Measurements from ENCODE around the gene HNF1A. TPM values are rescaled to one million over a fixed set of nuclear protein-coding genes. Genes with fewer than 3 reads are reported as not detected.

Gene HNF1A
- polyA plus RNA-seq, result not detected

DNA sequence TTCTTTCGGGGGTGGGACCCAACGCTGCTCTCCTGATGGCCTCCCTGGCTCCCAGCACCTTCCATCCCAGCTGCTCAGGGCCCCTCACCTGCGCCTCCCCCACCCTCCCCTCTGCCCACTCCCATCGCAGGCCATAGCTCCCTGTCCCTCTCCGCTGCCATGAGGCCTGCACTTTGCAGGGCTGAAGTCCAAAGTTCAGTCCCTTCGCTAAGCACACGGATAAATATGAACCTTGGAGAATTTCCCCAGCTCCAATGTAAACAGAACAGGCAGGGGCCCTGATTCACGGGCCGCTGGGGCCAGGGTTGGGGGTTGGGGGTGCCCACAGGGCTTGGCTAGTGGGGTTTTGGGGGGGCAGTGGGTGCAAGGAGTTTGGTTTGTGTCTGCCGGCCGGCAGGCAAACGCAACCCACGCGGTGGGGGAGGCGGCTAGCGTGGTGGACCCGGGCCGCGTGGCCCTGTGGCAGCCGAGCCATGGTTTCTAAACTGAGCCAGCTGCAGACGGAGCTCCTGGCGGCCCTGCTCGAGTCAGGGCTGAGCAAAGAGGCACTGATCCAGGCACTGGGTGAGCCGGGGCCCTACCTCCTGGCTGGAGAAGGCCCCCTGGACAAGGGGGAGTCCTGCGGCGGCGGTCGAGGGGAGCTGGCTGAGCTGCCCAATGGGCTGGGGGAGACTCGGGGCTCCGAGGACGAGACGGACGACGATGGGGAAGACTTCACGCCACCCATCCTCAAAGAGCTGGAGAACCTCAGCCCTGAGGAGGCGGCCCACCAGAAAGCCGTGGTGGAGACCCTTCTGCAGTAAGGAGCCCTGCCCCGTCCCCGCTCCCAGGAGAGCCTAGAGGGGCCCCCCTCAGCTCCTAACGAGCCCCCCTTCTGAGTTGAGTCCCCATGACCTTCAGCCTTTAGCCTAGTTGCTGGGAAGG lies at the start of gene HNF1A:
Gene HNF1A (plus strand): TSS at position 248 of the 924 bp plus-strand sequence. CDS start 226 bp downstream, at position 474.
- H3K36me3 Mint-ChIP-seq, result no peaks in the 10 kb centered on the region
- H3K4me3 Mint-ChIP-seq, result no peak within 1 kb of the TSS
- peaks cover 0 to 2% (median 0%) of the 10 kb centered on the region in 3 donors for H3K9me3 Mint-ChIP-seq
- H3K4me1 Mint-ChIP-seq, result no peaks in the 10 kb centered on the region
- H3K27me3 Mint-ChIP-seq, result peaks cover 1% of the 10 kb centered on the region
- no peak within 1 kb of the TSS for H3K27ac Mint-ChIP-seq

GRCh38 chr12:120928864-120929652 lies 49.3 kb upstream of the HNF1A start:
- H3K27me3 Mint-ChIP-seq, result no peaks in the 10 kb centered on the region
- H3K4me1 Mint-ChIP-seq, result peaks cover 0 to 5% (median 0%) of the 10 kb centered on the region in 3 donors
- peak overlapping the region in 1 of 4 donors; percentile 9 for H3K4me3 Mint-ChIP-seq
- no peaks in the 10 kb centered on the region for H3K9me3 Mint-ChIP-seq
- no peak overlapping the region for H3K27ac Mint-ChIP-seq
- H3K36me3 Mint-ChIP-seq, result no peaks in the 10 kb centered on the region

DNA sequence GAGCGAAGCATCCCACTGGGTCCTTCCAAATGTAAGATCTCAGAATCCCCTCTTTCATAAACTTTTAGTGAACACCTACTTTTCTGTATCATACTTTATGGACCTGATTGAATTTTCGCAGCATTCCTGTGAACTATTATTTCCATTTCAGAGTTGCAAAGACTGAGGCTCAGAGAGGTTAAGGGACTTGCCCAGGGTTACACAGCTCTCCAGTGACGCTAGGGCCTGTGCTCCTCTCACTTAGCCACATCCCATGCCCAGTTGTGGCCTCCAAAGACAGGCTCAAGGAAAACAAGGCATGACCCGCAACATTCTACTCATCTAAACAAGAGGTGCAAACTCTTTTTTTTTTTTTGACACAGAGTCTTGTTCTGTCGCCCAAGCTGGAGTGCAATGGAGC lies 48.3 kb upstream of the HNF1A start:
- Mint-ChIP-seq H3K4me3 (peak overlapping the region in 1 of 4 donors; percentile 28), H3K9me3 (no peaks in the 10 kb centered on the region), H3K36me3 (no peaks in the 10 kb centered on the region), H3K27me3 (peaks cover 1% of the 10 kb centered on the region), H3K27ac (no peak overlapping the region), H3K4me1 (peaks cover 0 to 2% (median 0%) of the 10 kb centered on the region in 3 donors)

DNA sequence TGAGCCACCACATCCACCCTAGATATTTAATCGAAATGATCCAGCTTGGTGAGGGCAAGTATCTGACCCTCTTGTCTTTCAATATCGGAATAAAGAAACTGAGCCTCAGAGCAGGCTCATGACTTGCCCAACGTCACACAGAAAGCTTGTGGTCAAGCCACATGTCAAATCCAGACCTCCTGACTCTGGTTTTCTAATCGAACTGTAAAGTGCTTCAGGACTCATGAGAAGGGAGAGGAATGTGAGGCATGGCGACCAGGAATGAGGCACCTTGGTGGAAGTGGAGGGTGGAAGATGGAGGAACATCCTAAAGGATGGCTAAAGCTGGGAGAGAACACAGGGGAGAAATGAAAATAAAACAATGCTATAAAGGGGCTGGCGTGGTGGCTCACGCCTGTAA lies 46.3 kb upstream of the HNF1A start:
- Mint-ChIP-seq H3K4me1 (peaks cover 0 to 2% (median 1%) of the 10 kb centered on the region in 3 donors), H3K4me3 (no peak overlapping the region), H3K27me3 (peaks cover 1% of the 10 kb centered on the region), H3K27ac (peak overlapping the region in 1 of 3 donors; percentile 3), H3K36me3 (no peaks in the 10 kb centered on the region), H3K9me3 (peaks cover 0 to 1% (median 0%) of the 10 kb centered on the region in 3 donors)

DNA sequence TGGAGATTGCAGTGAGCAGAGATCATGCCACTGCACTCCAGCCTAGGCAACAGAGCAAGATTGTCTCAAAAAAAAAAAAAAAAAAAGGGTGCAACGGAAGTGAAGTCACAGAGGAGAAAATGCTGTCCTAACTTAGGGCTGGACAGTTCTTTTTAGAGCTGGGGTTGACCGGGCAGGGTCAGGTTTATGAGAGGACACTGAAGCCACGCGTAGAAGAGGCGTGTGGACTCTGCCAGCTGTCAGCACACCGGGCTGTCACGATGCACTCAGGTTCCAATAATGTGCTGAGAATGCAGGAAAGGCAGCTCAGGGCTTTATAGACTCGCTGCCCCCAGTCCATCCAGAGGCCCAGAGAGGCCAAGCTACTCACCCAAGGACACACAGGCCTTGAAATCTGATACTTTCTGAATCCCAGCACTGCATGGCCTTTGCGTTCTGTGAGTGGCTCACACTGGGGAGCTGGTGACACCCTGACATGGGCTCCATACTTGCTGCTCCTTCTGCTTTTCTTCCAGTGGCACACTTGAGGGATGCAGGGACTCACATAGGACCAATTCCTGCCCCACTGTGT lies 45.3 kb upstream of the HNF1A start:
- Mint-ChIP-seq H3K9me3 (peaks cover 0 to 1% (median 0%) of the 10 kb centered on the region in 3 donors), H3K4me1 (peaks cover 0 to 2% (median 1%) of the 10 kb centered on the region in 3 donors), H3K27ac (no peak overlapping the region), H3K27me3 (peaks cover 5% of the 10 kb centered on the region), H3K4me3 (no peak overlapping the region), H3K36me3 (no peaks in the 10 kb centered on the region)

DNA sequence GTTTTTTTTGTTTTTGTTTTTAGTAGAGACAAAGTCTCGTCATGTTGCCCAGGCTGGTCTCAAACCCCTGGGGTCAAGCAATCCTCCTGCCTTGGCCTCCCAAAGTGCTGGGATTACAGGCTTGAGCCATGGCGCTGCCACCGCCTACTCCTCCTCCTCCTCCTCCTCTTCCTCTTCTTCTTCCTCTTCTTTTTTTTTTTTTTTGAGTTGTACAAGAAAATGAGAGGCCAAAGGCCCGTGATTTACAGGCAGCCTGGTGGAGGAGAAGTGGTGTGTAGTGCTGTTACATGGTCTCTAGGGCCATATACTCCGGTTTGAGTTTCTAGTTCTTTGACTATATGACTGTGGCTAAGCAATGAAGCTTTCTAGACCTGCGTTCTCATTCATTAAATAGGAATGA lies 44.6 kb upstream of the HNF1A start:
- no peak overlapping the region for H3K27ac Mint-ChIP-seq
- H3K9me3 Mint-ChIP-seq, result peaks cover 0 to 1% (median 0%) of the 10 kb centered on the region in 3 donors
- H3K36me3 Mint-ChIP-seq, result no peaks in the 10 kb centered on the region
- H3K4me1 Mint-ChIP-seq, result peaks cover 0 to 2% (median 1%) of the 10 kb centered on the region in 3 donors
- no peak overlapping the region for H3K4me3 Mint-ChIP-seq
- peaks cover 12% of the 10 kb centered on the region for H3K27me3 Mint-ChIP-seq

DNA sequence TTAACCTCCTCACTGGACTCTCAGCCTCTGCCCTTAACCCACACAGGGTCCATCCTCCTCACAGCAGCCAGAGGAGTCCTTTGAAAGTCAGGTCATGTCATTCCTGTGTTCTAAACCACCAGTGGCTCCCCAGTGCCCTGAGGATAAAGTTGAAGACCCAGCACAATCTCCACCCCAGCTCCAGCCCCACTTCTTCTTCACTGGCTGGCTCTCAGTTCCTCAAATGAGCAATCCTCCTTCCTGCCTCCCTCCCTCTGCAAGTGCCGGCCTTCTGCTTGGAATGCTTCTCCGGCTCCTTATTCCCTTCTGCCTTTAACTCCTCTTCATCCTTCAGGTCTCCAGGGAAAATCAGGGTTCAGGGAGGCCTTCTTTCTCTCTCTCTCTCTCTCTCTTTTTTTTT lies 42.1 kb upstream of the HNF1A start:
- Mint-ChIP-seq H3K36me3 (no peaks in the 10 kb centered on the region), H3K9me3 (peaks cover 0 to 1% (median 0%) of the 10 kb centered on the region in 3 donors), H3K4me3 (no peak overlapping the region), H3K4me1 (peaks cover 0 to 2% (median 1%) of the 10 kb centered on the region in 3 donors), H3K27ac (no peak overlapping the region), H3K27me3 (peaks cover 13% of the 10 kb centered on the region)

- no peaks in the 10 kb centered on the region for H3K36me3 Mint-ChIP-seq
Observed at GRCh38 chr12:120938496-120938895, 39.8 kb upstream of the HNF1A start.

DNA sequence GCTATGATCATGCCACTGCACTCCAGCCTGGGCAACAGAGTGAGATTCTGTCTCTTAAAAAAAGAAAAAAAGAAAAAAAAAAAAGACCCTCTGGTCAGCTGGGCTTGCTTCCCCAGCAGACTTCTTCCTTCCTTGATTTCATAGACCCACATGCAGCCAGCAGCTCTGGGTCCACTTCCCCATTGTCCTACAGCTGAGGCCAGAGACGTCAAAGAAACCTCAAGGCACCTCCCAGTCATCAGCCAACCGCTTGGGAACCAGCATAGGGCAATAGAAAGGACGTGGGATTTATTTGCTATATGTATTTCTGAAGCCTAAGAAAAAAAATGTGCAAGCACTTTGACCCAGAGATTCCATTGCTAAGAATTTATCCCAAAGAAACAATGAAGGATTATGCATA lies 38.8 kb upstream of the HNF1A start:
- Mint-ChIP-seq H3K27ac (no peak overlapping the region), H3K9me3 (peaks cover 0 to 1% (median 0%) of the 10 kb centered on the region in 3 donors), H3K27me3 (peaks cover 13% of the 10 kb centered on the region), H3K4me3 (peak overlapping the region in 1 of 4 donors; percentile 58), H3K36me3 (no peaks in the 10 kb centered on the region), H3K4me1 (peaks cover 0 to 1% (median 0%) of the 10 kb centered on the region in 3 donors)

More at GRCh38 chr12:120938496-120938895, 39.8 kb upstream of the HNF1A start:
- H3K9me3 Mint-ChIP-seq, result peaks cover 0 to 1% (median 0%) of the 10 kb centered on the region in 3 donors
- H3K4me1 Mint-ChIP-seq, result peaks cover 0 to 1% (median under 1%) of the 10 kb centered on the region in 3 donors
- no peak overlapping the region for H3K4me3 Mint-ChIP-seq
- no peak overlapping the region for H3K27ac Mint-ChIP-seq
- H3K27me3 Mint-ChIP-seq, result peaks cover 13% of the 10 kb centered on the region

DNA sequence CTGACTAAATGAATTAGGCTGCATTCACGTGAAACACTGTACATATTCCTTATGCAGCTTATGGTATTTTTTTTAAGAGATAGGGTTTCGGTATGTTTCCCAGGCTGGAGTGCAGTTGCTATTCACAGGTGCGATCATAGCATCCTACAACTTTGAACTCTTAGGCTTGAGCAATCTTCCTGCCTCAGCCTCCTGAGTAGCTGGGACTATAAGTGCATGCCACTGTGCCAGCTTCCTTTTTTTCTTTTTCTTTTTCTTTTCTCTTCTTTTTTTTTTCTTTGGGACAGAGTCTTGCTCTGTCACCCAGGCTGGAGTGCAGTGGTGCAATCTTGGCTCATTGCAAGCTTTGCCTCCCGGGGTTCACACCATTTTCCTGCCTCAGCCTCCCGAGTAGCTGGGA lies 38.3 kb upstream of the HNF1A start:
- H3K27me3 Mint-ChIP-seq, result peaks cover 12% of the 10 kb centered on the region
- peaks cover 0 to 1% (median 0%) of the 10 kb centered on the region in 3 donors for H3K4me1 Mint-ChIP-seq
- H3K36me3 Mint-ChIP-seq, result no peaks in the 10 kb centered on the region
- H3K27ac Mint-ChIP-seq, result no peak overlapping the region
- H3K9me3 Mint-ChIP-seq, result peaks cover 0 to 1% (median 0%) of the 10 kb centered on the region in 3 donors
- no peak overlapping the region for H3K4me3 Mint-ChIP-seq

- Mint-ChIP-seq H3K27me3 (peaks cover 12% of the 10 kb centered on the region), H3K9me3 (peaks cover 0 to 2% (median 0%) of the 10 kb centered on the region in 3 donors), H3K4me1 (peaks cover 0 to 1% (median 0%) of the 10 kb centered on the region in 3 donors), H3K27ac (no peak overlapping the region), H3K36me3 (no peaks in the 10 kb centered on the region), H3K4me3 (no peak overlapping the region)
Observed at GRCh38 chr12:120940799-120941198, 37.5 kb upstream of the HNF1A start.

DNA sequence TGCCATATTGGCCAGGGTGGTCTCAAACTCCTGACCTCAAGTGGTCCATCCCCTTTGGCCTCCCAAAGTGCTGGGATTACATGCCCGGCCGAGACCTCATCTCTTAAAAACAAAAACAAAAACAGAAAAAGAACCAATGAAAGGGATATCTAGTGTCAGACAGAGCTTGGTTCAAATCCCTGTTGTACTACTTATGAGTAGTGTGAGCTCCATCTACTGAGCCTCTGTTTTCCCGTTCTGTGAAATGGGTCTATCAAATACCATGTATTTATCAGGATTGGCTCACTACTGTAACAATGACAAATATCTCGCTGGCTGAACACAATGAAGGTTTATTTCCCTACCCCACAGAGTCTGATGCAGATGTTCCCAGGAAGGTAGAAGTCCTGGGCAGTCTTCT lies 36.9 kb upstream of the HNF1A start:
- no peaks in the 10 kb centered on the region for H3K4me1 Mint-ChIP-seq
- peaks cover 12% of the 10 kb centered on the region for H3K27me3 Mint-ChIP-seq

GRCh38 chr12:120941846-120942405 lies 36.4 kb upstream of the HNF1A start:
- Mint-ChIP-seq H3K27ac (no peak overlapping the region), H3K27me3 (peaks cover 12% of the 10 kb centered on the region), H3K4me1 (no peaks in the 10 kb centered on the region), H3K9me3 (peaks cover 0 to 3% (median 0%) of the 10 kb centered on the region in 3 donors), H3K4me3 (no peak overlapping the region), H3K36me3 (no peaks in the 10 kb centered on the region)

More for the DNA sequence above, 36.9 kb upstream of the HNF1A start:
- no peaks in the 10 kb centered on the region for H3K36me3 Mint-ChIP-seq
- no peak overlapping the region for H3K4me3 Mint-ChIP-seq
- H3K27ac Mint-ChIP-seq, result no peak overlapping the region
- H3K9me3 Mint-ChIP-seq, result peaks cover 0 to 3% (median 0%) of the 10 kb centered on the region in 3 donors

- H3K4me1 Mint-ChIP-seq, result no peaks in the 10 kb centered on the region
- no peak overlapping the region for H3K27ac Mint-ChIP-seq
- H3K4me3 Mint-ChIP-seq, result no peak overlapping the region
- H3K36me3 Mint-ChIP-seq, result no peaks in the 10 kb centered on the region
- H3K9me3 Mint-ChIP-seq, result peaks cover 0 to 3% (median 0%) of the 10 kb centered on the region in 3 donors
- H3K27me3 Mint-ChIP-seq, result peaks cover 5% of the 10 kb centered on the region
Observed at GRCh38 chr12:120943482-120943881, 34.9 kb upstream of the HNF1A start.
